HepG2 (cell line): ENCODE data around the gene RPL37. TPM values are rescaled to one million over a fixed set of nuclear protein-coding genes. Genes with fewer than 3 reads are reported as not detected.

ENCODE experiments used
- ARNT ChIP-seq: fragments of 450-650 bp; IDR thresholded peaks from 2 replicates; pipeline ENCODE4 v1.6.1; 2017
- ATF7 ChIP-seq, 2 experiments: fragments of 450-650 bp in 1 of 2; sonication (generic) in 1 of 2; formaldehyde crosslinking in 1 of 2; IDR thresholded peaks; 2 replicates each; pipeline versions ENCODE4 v1.4.0 to v1.6.1; 2016 to 2020; ENCODE audit warnings: antibody characterized with exemption in 1 of 2, mild to moderate bottlenecking in 1 of 2, missing genetic modification reagents in 1 of 2
- ATRX ChIP-seq: sonication (generic); formaldehyde crosslinking; IDR thresholded peaks from 2 replicates; pipeline ENCODE4 v1.4.0; 2020; ENCODE audit warnings: missing genetic modification reagents, borderline replicate concordance
- BRCA1 ChIP-seq: sonication (generic); formaldehyde crosslinking; IDR thresholded peaks from 2 replicates; pipeline ENCODE4 v1.4.0; 2020; ENCODE audit warnings: missing genetic modification reagents
- GABPB1 ChIP-seq: IDR thresholded peaks from 2 replicates; pipeline ENCODE4 v1.6.1; 2016; ENCODE audit warnings: mild to moderate bottlenecking, missing genetic modification reagents, moderate library complexity, missing compliant biosample characterization
- HDAC1 ChIP-seq: sonication (generic); formaldehyde crosslinking; IDR thresholded peaks from 2 replicates; pipeline ENCODE4 v1.5.1; 2020; ENCODE audit warnings: mild to moderate bottlenecking, missing genetic modification reagents
- MEIS2 ChIP-seq: sonication (generic); formaldehyde crosslinking; IDR thresholded peaks from 2 replicates; pipeline ENCODE4 v1.9.0; 2021; ENCODE audit warnings: mild to moderate bottlenecking, missing genetic modification reagents
- RFXAP ChIP-seq: sonication (generic); formaldehyde crosslinking; IDR thresholded peaks from 2 replicates; pipeline ENCODE4 v1.4.0; 2020; ENCODE audit warnings: missing genetic modification reagents, borderline replicate concordance
- ZNF274 ChIP-seq: sonication (generic); formaldehyde crosslinking; IDR thresholded peaks from 2 replicates; pipeline ENCODE4 v1.5.1; 2020; ENCODE audit warnings: mild to moderate bottlenecking, missing genetic modification reagents
- ZNF790 ChIP-seq: sonication (generic); formaldehyde crosslinking; IDR thresholded peaks from 2 replicates; pipeline ENCODE4 v1.8.0; 2022; ENCODE audit warnings: missing genetic modification reagents, mild to moderate bottlenecking, borderline replicate concordance
- ZSCAN21 ChIP-seq: sonication (generic); formaldehyde crosslinking; IDR thresholded peaks from 2 replicates; pipeline ENCODE4 v1.8.0; 2022; ENCODE audit warnings: mild to moderate bottlenecking, missing genetic modification reagents, moderate library complexity, borderline replicate concordance
- polyA plus RNA-seq, 8 experiments: library from polyadenylated mRNA; depleted of rRNA in 3 of 8; stranded (reverse) in 7 of 8; unstranded in 1 of 8; fragments of >200 nt; fragmentation: Illumina TruSeq in 4 of 8; extraction: Trizol in 4 of 8; gene quantifications; 2 replicates each; pipeline versions ENCODE4 v1.2.1 to v1.2.3, GENCODE V29; 2011 to 2016; ENCODE audit warnings: low read depth in 4 of 8, missing spikeins in 1 of 8, mixed read lengths in 1 of 8; ENCODE audit not compliant: insufficient read depth in 1 of 8
- total RNA-seq, 5 experiments: library from RNA; depleted of rRNA; stranded (reverse); fragments of >200 nt; fragmentation: Illumina TruSeq; extraction: Trizol; gene quantifications; 2 replicates each; pipeline ENCODE4 v1.2.3, GENCODE V29; 2016; ENCODE audit warnings: low read depth in 1 of 5
- TF ChIP-seq, protein P1 (sequence below): sonication (generic); formaldehyde crosslinking; IDR thresholded peaks from 2 replicates; pipeline ENCODE4 v1.4.0; 2020; ENCODE audit warnings: missing genetic modification reagents
- TF ChIP-seq, protein P2 (sequence below): sonication (generic); formaldehyde crosslinking; IDR thresholded peaks from 2 replicates; pipeline ENCODE4 v1.4.0; 2020; ENCODE audit warnings: missing genetic modification reagents
- TF ChIP-seq, protein P3 (sequence below): sonication (generic); formaldehyde crosslinking; IDR thresholded peaks from 2 replicates; pipeline ENCODE4 v1.4.0; 2020; ENCODE audit warnings: missing genetic modification reagents, borderline replicate concordance
- TF ChIP-seq, protein P4 (sequence below): sonication (generic); formaldehyde crosslinking; IDR thresholded peaks from 2 replicates; pipeline ENCODE4 v1.9.0; 2022; ENCODE audit warnings: low read depth, missing genetic modification reagents
- TF ChIP-seq, protein P5 (sequence below): sonication (generic); formaldehyde crosslinking; IDR thresholded peaks from 2 replicates; pipeline ENCODE4 v1.4.0; 2020; ENCODE audit warnings: low read depth, mild to moderate bottlenecking, missing genetic modification reagents

The RPL37 gene
- total and polyA plus RNA-seq, 2 of the 13 experiments (the other 11 are each of a cell fraction or from before 2014, with no cell fraction given), result 1,981 to 3,367 TPM

DNA sequence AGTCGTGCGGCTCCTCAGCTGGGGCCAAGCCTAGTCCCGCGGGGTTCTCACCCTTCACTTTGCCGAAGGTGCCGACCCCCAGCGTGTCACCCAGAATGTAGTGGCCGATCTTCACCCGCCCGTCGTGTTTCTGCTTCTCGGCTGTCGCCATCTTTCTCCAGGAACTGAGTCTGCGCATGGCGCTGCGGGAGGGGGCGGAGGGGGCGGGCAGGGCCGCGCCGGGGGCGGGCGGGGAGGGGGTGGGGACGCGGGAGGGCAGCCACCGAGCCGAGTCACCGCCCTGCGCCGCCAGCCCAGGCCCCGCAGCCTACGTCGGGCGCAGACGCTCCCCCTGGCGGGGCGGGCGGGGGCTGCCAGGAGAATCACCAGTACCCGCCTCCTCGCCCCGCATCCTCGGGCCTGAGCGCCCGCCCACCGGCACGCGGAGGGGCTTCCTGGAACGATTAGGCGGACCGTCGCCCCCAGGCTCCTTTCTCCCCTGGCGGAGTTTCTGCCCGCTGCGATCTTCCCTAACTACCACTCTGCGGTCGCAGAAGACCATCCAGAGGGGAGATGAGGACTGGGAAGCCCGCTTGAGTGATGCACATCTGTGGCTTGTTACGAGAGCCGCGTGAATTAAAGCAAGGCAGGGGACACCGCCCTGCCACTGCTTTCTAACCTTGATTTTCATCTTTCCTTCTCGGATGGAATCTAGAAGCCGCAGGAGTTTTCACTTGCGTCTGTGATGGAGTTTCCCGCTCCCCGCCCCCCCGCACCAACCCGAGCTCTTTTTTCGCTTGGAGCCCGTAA is 36.8 kb downstream of the RPL37 start, which contains the start of gene PRKAA1 (continued):
- TF ChIP-seq ZSCAN21 (CRISPR knock-in tag) (peak; percentile 53; the same call in 1 of the 2 replicates), BRCA1 (CRISPR knock-in tag) (0 out of 2 replicates have a peak, but pooled peaks have one; percentile 25), HDAC1 (peak; percentile 73), ZNF274 (CRISPR knock-in tag) (peak; percentile 53; the same call in 1 of the 2 replicates), MEIS2 (CRISPR knock-in tag) (0 out of 2 replicates have a peak, but pooled peaks have one; percentile 20), ARNT (no peak), ATF7 (IDR thresholded peaks at IDR 0.05) (no peak), ATF7 (CRISPR knock-in tag; IDR thresholded peaks at IDR 0.05) (no peak), GABPB1 (CRISPR knock-in tag) (peak; percentile 64), RFXAP (CRISPR knock-in tag) (peak; percentile 69; the same call in 1 of the 2 replicates), ATRX (no peak), ZNF790 (no peak)
- TF ChIP-seq, protein P1, sequence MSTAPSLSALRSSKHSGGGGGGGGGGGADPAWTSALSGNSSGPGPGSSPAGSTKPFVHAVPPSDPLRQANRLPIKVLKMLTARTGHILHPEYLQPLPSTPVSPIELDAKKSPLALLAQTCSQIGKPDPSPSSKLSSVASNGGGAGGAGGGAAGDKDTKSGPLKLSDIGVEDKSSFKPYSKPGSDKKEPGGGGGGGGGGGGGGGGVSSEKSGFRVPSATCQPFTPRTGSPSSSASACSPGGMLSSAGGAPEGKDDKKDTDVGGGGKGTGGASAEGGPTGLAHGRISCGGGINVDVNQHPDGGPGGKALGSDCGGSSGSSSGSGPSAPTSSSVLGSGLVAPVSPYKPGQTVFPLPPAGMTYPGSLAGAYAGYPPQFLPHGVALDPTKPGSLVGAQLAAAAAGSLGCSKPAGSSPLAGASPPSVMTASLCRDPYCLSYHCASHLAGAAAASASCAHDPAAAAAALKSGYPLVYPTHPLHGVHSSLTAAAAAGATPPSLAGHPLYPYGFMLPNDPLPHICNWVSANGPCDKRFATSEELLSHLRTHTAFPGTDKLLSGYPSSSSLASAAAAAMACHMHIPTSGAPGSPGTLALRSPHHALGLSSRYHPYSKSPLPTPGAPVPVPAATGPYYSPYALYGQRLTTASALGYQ, result no peak; the same call in 1 of the 2 replicates
- TF ChIP-seq, protein P2, sequence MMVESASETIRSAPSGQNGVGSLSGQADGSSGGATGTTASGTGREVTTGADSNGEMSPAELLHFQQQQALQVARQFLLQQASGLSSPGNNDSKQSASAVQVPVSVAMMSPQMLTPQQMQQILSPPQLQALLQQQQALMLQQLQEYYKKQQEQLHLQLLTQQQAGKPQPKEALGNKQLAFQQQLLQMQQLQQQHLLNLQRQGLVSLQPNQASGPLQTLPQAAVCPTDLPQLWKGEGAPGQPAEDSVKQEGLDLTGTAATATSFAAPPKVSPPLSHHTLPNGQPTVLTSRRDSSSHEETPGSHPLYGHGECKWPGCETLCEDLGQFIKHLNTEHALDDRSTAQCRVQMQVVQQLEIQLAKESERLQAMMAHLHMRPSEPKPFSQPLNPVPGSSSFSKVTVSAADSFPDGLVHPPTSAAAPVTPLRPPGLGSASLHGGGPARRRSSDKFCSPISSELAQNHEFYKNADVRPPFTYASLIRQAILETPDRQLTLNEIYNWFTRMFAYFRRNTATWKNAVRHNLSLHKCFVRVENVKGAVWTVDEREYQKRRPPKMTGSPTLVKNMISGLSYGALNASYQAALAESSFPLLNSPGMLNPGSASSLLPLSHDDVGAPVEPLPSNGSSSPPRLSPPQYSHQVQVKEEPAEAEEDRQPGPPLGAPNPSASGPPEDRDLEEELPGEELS, result 0 out of 2 replicates have a peak, but pooled peaks have one; percentile 26
- TF ChIP-seq, protein P3, sequence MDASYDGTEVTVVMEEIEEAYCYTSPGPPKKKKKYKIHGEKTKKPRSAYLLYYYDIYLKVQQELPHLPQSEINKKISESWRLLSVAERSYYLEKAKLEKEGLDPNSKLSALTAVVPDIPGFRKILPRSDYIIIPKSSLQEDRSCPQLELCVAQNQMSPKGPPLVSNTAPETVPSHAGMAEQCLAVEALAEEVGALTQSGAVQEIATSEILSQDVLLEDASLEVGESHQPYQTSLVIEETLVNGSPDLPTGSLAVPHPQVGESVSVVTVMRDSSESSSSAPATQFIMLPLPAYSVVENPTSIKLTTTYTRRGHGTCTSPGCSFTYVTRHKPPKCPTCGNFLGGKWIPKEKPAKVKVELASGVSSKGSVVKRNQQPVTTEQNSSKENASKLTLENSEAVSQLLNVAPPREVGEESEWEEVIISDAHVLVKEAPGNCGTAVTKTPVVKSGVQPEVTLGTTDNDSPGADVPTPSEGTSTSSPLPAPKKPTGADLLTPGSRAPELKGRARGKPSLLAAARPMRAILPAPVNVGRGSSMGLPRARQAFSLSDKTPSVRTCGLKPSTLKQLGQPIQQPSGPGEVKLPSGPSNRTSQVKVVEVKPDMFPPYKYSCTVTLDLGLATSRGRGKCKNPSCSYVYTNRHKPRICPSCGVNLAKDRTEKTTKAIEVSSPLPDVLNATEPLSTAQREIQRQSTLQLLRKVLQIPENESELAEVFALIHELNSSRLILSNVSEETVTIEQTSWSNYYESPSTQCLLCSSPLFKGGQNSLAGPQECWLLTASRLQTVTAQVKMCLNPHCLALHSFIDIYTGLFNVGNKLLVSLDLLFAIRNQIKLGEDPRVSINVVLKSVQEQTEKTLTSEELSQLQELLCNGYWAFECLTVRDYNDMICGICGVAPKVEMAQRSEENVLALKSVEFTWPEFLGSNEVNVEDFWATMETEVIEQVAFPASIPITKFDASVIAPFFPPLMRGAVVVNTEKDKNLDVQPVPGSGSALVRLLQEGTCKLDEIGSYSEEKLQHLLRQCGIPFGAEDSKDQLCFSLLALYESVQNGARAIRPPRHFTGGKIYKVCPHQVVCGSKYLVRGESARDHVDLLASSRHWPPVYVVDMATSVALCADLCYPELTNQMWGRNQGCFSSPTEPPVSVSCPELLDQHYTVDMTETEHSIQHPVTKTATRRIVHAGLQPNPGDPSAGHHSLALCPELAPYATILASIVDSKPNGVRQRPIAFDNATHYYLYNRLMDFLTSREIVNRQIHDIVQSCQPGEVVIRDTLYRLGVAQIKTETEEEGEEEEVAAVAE, result no peak
- TF ChIP-seq, protein P4, sequence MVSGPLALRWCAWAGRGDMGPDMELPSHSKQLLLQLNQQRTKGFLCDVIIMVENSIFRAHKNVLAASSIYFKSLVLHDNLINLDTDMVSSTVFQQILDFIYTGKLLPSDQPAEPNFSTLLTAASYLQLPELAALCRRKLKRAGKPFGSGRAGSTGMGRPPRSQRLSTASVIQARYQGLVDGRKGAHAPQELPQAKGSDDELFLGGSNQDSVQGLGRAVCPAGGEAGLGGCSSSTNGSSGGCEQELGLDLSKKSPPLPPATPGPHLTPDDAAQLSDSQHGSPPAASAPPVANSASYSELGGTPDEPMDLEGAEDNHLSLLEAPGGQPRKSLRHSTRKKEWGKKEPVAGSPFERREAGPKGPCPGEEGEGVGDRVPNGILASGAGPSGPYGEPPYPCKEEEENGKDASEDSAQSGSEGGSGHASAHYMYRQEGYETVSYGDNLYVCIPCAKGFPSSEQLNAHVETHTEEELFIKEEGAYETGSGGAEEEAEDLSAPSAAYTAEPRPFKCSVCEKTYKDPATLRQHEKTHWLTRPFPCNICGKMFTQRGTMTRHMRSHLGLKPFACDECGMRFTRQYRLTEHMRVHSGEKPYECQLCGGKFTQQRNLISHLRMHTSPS (CRISPR knock-in tag), result peak; percentile 63
- TF ChIP-seq, protein P5, sequence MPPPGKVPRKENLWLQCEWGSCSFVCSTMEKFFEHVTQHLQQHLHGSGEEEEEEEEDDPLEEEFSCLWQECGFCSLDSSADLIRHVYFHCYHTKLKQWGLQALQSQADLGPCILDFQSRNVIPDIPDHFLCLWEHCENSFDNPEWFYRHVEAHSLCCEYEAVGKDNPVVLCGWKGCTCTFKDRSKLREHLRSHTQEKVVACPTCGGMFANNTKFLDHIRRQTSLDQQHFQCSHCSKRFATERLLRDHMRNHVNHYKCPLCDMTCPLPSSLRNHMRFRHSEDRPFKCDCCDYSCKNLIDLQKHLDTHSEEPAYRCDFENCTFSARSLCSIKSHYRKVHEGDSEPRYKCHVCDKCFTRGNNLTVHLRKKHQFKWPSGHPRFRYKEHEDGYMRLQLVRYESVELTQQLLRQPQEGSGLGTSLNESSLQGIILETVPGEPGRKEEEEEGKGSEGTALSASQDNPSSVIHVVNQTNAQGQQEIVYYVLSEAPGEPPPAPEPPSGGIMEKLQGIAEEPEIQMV (CRISPR knock-in tag), result peak; percentile 61; the same call in 1 of the 2 replicates
